Keratinocyte (primary cell): ENCODE data around the gene NUP210. TPM values are rescaled to one million over a fixed set of nuclear protein-coding genes. Genes with fewer than 3 reads are reported as not detected.

Source experiments
- DNase-seq: peaks from one replicate; pipeline ENCODE4 v3.0.0-alpha.2; 2011; ENCODE audit warnings: low read depth, missing footprints, low spot score
- FAIRE-seq: peaks from 2 replicates; lab custom pipeline; 2011; peaks lifted over from hg19 to GRCh38; lab: Jason Lieb, UNC
- H2AFZ ChIP-seq: 2 replicates; pipeline ENCODE4 v1.6.0; 2012; ENCODE audit warnings: low read length, control low read depth, inconsistent platforms; ENCODE audit not compliant: control insufficient read depth
- H3K27ac ChIP-seq: 2 replicates; pipeline ENCODE4 v1.5.1; 2011; ENCODE audit warnings: low read length; ENCODE audit not compliant: control insufficient read depth, insufficient read depth
- H3K27me3 ChIP-seq: 3 replicates; pipeline ENCODE4 v1.6.0; 2011; ENCODE audit warnings: low read length; ENCODE audit not compliant: control insufficient read depth, insufficient read depth; ENCODE audit errors: extremely low read depth
- H3K36me3 ChIP-seq, 2 experiments: 2 replicates in 1 of 2; 3 replicates in 1 of 2; pipeline ENCODE4 v1.5.1; 2011; ENCODE audit warnings: low read length in 2 of 2, mild to moderate bottlenecking in 1 of 2; ENCODE audit not compliant: control insufficient read depth in 2 of 2, insufficient read depth in 2 of 2; ENCODE audit errors: extremely low read depth in 1 of 2
- H3K4me1 ChIP-seq: 3 replicates; pipeline ENCODE4 v1.5.1; 2011; ENCODE audit warnings: low read length; ENCODE audit not compliant: control insufficient read depth, insufficient read depth; ENCODE audit errors: extremely low read depth
- H3K4me2 ChIP-seq: 3 replicates; pipeline ENCODE4 v1.6.0; 2011; ENCODE audit warnings: low read depth, low read length; ENCODE audit not compliant: control insufficient read depth, insufficient read depth; ENCODE audit errors: extremely low read depth
- H3K4me3 ChIP-seq, 3 experiments: fragments of 200-600 bp in 1 of 3; sonication (generic) in 1 of 3; 2 replicates in 2 of 3; 3 replicates in 1 of 3; pipeline ENCODE4 v1.5.1; 2011 to 2016; ENCODE audit warnings: low read length in 3 of 3, mild to moderate bottlenecking in 3 of 3, control low read depth in 2 of 3, inconsistent platforms in 1 of 3, low read depth in 1 of 3, mixed read lengths in 1 of 3, mixed run types in 1 of 3, moderate library complexity in 1 of 3; ENCODE audit not compliant: control insufficient read depth in 2 of 3, insufficient read depth in 2 of 3; ENCODE audit errors: extremely low read depth in 1 of 3
- H3K79me2 ChIP-seq: 2 replicates; pipeline ENCODE4 v1.6.0; 2012; ENCODE audit warnings: low read length; ENCODE audit not compliant: control insufficient read depth, insufficient read depth
- H3K9ac ChIP-seq: 3 replicates; pipeline ENCODE4 v1.6.0; 2011; ENCODE audit warnings: low read length; ENCODE audit not compliant: control insufficient read depth, insufficient read depth; ENCODE audit errors: extremely low read depth
- H3K9me1 ChIP-seq: 3 replicates; pipeline ENCODE4 v1.6.0; 2011; ENCODE audit warnings: low read length; ENCODE audit not compliant: control insufficient read depth, insufficient read depth; ENCODE audit errors: extremely low read depth
- H3K9me3 ChIP-seq: 2 replicates; pipeline ENCODE4 v1.5.1; 2012; ENCODE audit warnings: low read depth, low read length; ENCODE audit not compliant: control insufficient read depth
- H4K20me1 ChIP-seq: 3 replicates; pipeline ENCODE4 v1.6.0; 2011; ENCODE audit warnings: low read length; ENCODE audit not compliant: control insufficient read depth, insufficient read depth; ENCODE audit errors: extremely low read depth
- CTCF ChIP-seq, 3 experiments: IDR thresholded peaks in 1 of 3; conservative IDR thresholded peaks in 1 of 3; optimal IDR thresholded peaks in 1 of 3; 2 replicates in 2 of 3; 3 replicates in 1 of 3; pipeline versions ENCODE3 to v1.5.1; 2011; ENCODE audit warnings: low read length in 3 of 3, mild to moderate bottlenecking in 3 of 3, moderate library complexity in 2 of 3, control low read depth in 1 of 3, inconsistent platforms in 1 of 3; ENCODE audit not compliant: insufficient read depth in 2 of 3; ENCODE audit errors: extremely low read depth in 1 of 3
- EZH2 ChIP-seq: IDR thresholded peaks from one replicate; pipeline ENCODE4 v1.6.1; 2012; ENCODE audit warnings: inconsistent platforms, mild to moderate bottlenecking, low read length, moderate library complexity
- dilution Hi-C: fragments of 300-500 bp; cut with MboI; formaldehyde crosslinking; loops from one replicate; pipeline ENCODE4 v1.7.0; 2020; ENCODE audit warnings: low sequenced_read_pairs; ENCODE audit not compliant: extremely low pct_ligation_motif_present
- polyA plus RNA-seq, 5 experiments: library from polyadenylated mRNA; depleted of rRNA in 3 of 5; stranded (reverse) in 3 of 5; stranded (forward) in 1 of 5; unstranded in 1 of 5; fragments of >200 nt; gene quantifications; 1 replicate in 1 of 5; 2 replicates in 3 of 5; 3 replicates in 1 of 5; pipeline versions ENCODE4 v1.2.1 to v1.2.3, GENCODE V29; 2011 to 2012; ENCODE audit warnings: missing spikeins in 2 of 5, low read depth in 1 of 5, low replicate concordance in 1 of 5

Gene NUP210
- polyA plus RNA-seq, 1 donor (not counting 4 experiments of a cell fraction or from before 2014, with no cell fraction given) = 0.01 TPM

GRCh38 chr3:13394363-13394762 is 25.8 kb downstream of the NUP210 start:
- Histone ChIP-seq H3K36me3 (no peaks in the 10 kb centered on the region), H3K27ac (no peak overlapping the region), H3K9me3 (no peaks in the 10 kb centered on the region), H3K9me1 (no peaks in the 10 kb centered on the region), H3K4me3 (no peak overlapping the region), H3K27me3 (peaks cover 8% of the 10 kb centered on the region), H2AFZ (no peak overlapping the region), H3K79me2 (no peaks in the 10 kb centered on the region), H3K4me1 (no peaks in the 10 kb centered on the region), H3K4me2 (no peak overlapping the region), H4K20me1 (no peaks in the 10 kb centered on the region), H3K9ac (no peak overlapping the region)
- dilution Hi-C loops = no loop called here
- no peak for TF ChIP-seq CTCF (optimal IDR thresholded peaks at IDR 0.05 in 1 of 3, IDR thresholded peaks at IDR 0.05 in 1 of 3, conservative IDR thresholded peaks at IDR 0.05 in 1 of 3; ENCODE audit: extremely low read depth in 1 of 3, insufficient read depth in 2 of 3, low read length in 3 of 3)
- TF ChIP-seq EZH2 = no peak
- DNase-seq (no peak), FAIRE-seq (no peak)

GRCh38 chr3:13393427-13394360 is 26.4 kb downstream of the NUP210 start:
- Histone ChIP-seq H3K79me2 (no peaks in the 10 kb centered on the region), H3K27ac (no peak overlapping the region), H4K20me1 (no peaks in the 10 kb centered on the region), H3K4me3 (no peak overlapping the region), H2AFZ (no peak overlapping the region), H3K9me3 (no peaks in the 10 kb centered on the region), H3K9me1 (no peaks in the 10 kb centered on the region), H3K4me1 (no peaks in the 10 kb centered on the region), H3K27me3 (peaks cover 8% of the 10 kb centered on the region), H3K4me2 (no peak overlapping the region), H3K36me3 (no peaks in the 10 kb centered on the region), H3K9ac (no peak overlapping the region)
- TF ChIP-seq EZH2 (no peak), CTCF (optimal IDR thresholded peaks at IDR 0.05 in 1 of 3, IDR thresholded peaks at IDR 0.05 in 1 of 3, conservative IDR thresholded peaks at IDR 0.05 in 1 of 3; ENCODE audit: extremely low read depth in 1 of 3, insufficient read depth in 2 of 3, low read length in 3 of 3) (no peak)
- DNase-seq = no peak
- dilution Hi-C loops = no loop called here
- FAIRE-seq = no peak
